GM12891 (cell line): Measurements from ENCODE around the gene GSX1.

Experiments used
- POLR2A ChIP-seq: IDR thresholded peaks from 2 replicates; pipeline ENCODE4 v1.6.1; 2011; ENCODE audit warnings: low read depth, low read length, control low read depth
- POLR2AphosphoS5 ChIP-seq: IDR thresholded peaks from 2 replicates; pipeline ENCODE4 v1.6.1; 2011; ENCODE audit warnings: low read depth, low read length, control low read depth
- SPI1 ChIP-seq: IDR thresholded peaks from 2 replicates; pipeline ENCODE4 v1.6.1; 2011; ENCODE audit warnings: low read depth, low read length, control low read depth
- TAF1 ChIP-seq: IDR thresholded peaks from 2 replicates; pipeline ENCODE4 v1.6.1; 2011; ENCODE audit warnings: low read depth, low read length, control low read depth

DNA sequence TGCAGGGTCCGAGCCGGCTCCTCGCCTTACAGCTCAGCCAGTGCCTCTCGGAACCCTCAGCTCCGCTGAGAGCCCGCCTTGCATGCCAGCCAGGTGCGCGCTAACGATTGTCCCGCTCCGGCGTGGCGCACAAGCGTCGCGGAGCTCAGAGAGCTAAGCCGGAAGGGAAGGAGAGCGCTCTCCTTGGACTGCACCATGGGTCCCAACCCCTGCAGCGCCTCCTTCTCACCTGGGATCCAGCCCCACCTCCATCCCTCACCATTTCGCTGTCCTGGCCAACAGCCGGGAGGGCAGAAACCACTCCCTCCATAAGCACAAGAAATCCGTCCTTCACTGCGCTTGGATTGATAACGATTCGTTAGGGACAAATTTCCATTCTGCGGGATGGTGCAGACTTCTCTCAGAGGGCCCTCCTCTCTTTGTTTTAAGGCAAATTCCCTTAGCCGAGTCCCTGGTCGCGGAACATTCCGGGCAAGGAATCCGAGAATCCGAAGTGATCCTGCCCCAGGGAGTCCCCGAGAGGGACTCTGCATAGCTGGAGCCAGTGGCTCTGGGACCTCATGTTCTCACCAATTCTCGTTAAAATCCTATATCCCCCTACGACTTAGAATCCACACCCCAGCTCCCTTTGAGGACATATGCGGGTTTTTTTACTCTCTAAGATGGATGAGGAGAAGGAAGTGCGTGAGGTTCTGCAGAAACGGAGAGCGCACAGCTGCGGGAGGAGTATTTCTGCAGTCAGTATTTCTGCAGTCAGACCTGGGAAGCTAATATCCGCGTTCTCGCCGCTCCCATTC, 2.8 kb downstream of the GSX1 start:
- TF ChIP-seq POLR2A (no peak), SPI1 (no peak), POLR2AphosphoS5 (no peak), TAF1 (no peak)
